SK-N-SH treated with all-trans-retinoic acid at 6 μM for 48 hours (cell line): ENCODE results near the gene CNP.

Source experiments
- ATAC-seq: fragments of 200-7000 bp; cut with Tn5 transposase; 3 replicates; pipeline ENCODE4 v1.9.1; 2020; ENCODE audit warnings: mild to moderate bottlenecking, moderate library complexity
- BACH2 ChIP-seq: fragments of 250-450 bp; sonication (Bioruptor Pico); IDR thresholded peaks from 2 replicates; pipeline ENCODE4 v1.9.0; 2021; ENCODE audit warnings: mild to moderate bottlenecking, borderline replicate concordance
- CSRNP3 ChIP-seq: fragments of 250-450 bp; sonication (Bioruptor Pico); IDR thresholded peaks from 2 replicates; pipeline ENCODE4 v1.5.1; 2021; ENCODE audit warnings: mild to moderate bottlenecking, moderate library complexity
- TOX ChIP-seq: fragments of 250-450 bp; sonication (Bioruptor Pico); IDR thresholded peaks from 2 replicates; pipeline ENCODE4 v1.8.0; 2021; ENCODE audit warnings: mild to moderate bottlenecking, moderate library complexity, borderline replicate concordance
- TSHZ2 ChIP-seq: fragments of 250-450 bp; sonication (Bioruptor Pico); IDR thresholded peaks from 2 replicates; pipeline ENCODE4 v1.5.0; 2020; ENCODE audit warnings: mild to moderate bottlenecking, moderate library complexity
- ZNF565 ChIP-seq: fragments of 450-650 bp; formaldehyde crosslinking; conservative IDR thresholded peaks from 2 replicates; pipeline ENCODE4 v1.5.0; 2020; ENCODE audit warnings: low read depth, mild to moderate bottlenecking, moderate library complexity
- ZNF70 ChIP-seq: fragments of 450-650 bp; formaldehyde crosslinking; IDR thresholded peaks from 2 replicates; pipeline ENCODE4 v1.5.0; 2020; ENCODE audit warnings: mild to moderate bottlenecking, moderate library complexity

CNP gene

GRCh38 chr17:42026857-42027589 lies 60.4 kb downstream of the CNP start:
- ATAC-seq: no peak
- TF ChIP-seq TSHZ2 (no peak), CSRNP3 (CRISPR knock-in tag) (no peak), BACH2 (CRISPR knock-in tag) (no peak), ZNF565 (no peak), ZNF70 (CRISPR knock-in tag) (no peak), TOX (no peak)
